Upper lobe of left lung (tissue), 4 donors: Measurements from ENCODE around the gene RBM28.

Source experiments
- EP300 ChIP-seq, 4 donors: sonication (generic); formaldehyde crosslinking; IDR thresholded peaks; one replicate each; pipeline ENCODE4 v1.5.1; 2017; ENCODE audit warnings: antibody characterized with exemption in 4 of 4, control low read depth in 2 of 4
- POLR2A ChIP-seq, 4 donors: fragments of 450-650 bp; IDR thresholded peaks; one replicate each; pipeline ENCODE4 v1.5.1; 2016 to 2017; ENCODE audit warnings: antibody characterized with exemption in 4 of 4, mild to moderate bottlenecking in 2 of 4
- POLR2AphosphoS5 ChIP-seq, 2 donors: sonication (generic); formaldehyde crosslinking; IDR thresholded peaks; one replicate each; pipeline ENCODE4 v1.5.1; 2017; ENCODE audit warnings: antibody characterized with exemption in 2 of 2
- TF ChIP-seq, protein P1 (sequence below), 6 experiments: fragments of 450-650 bp in 4 of 6; fragments of 200-600 bp in 2 of 6; sonication (generic) in 2 of 6; IDR thresholded peaks; one replicate each; pipeline ENCODE4 v1.5.1; 2016 to 2019; ENCODE audit warnings: antibody characterized with exemption in 6 of 6

DNA sequence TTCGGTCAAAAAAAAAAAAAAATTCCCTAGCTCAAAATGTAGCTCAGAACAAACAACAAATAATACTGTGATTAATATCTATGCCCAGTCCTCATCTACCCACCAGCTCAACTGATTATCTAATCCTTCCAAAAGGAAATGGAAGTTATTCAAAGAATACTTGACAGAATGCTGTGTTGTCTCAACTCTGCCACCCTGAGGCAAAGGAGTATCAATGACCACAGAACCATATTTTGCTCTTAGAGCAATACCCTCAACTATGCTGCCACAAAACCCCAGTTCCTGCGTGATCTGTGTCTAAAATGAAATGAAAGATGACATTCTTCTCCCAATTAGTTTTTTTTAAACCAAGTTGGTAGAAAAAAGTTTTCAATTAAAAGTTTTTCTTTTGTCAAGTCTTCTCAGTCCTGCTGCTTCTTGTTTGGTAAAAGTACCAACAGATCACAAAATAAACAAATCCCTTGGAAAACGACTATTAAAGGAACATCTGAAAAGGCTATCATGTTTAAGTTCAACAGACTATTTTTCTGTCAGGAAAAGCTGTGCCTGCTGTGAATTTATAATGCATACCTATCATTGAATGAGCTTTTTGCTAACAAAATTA is 21.6 kb downstream of the RBM28 start:
- TF ChIP-seq POLR2A (IDR thresholded peaks at IDR 0.05) (no peak), EP300 (IDR thresholded peaks at IDR 0.05) (no peak), POLR2AphosphoS5 (IDR thresholded peaks at IDR 0.05) (no peak)
- TF ChIP-seq, protein P1, sequence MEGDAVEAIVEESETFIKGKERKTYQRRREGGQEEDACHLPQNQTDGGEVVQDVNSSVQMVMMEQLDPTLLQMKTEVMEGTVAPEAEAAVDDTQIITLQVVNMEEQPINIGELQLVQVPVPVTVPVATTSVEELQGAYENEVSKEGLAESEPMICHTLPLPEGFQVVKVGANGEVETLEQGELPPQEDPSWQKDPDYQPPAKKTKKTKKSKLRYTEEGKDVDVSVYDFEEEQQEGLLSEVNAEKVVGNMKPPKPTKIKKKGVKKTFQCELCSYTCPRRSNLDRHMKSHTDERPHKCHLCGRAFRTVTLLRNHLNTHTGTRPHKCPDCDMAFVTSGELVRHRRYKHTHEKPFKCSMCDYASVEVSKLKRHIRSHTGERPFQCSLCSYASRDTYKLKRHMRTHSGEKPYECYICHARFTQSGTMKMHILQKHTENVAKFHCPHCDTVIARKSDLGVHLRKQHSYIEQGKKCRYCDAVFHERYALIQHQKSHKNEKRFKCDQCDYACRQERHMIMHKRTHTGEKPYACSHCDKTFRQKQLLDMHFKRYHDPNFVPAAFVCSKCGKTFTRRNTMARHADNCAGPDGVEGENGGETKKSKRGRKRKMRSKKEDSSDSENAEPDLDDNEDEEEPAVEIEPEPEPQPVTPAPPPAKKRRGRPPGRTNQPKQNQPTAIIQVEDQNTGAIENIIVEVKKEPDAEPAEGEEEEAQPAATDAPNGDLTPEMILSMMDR (IDR thresholded peaks at IDR 0.05), result peak in 4 of 6 experiments; percentile 12 to 32 (median 30)
